Subcutaneous abdominal adipose tissue (tissue), 5 donors: Measurements from ENCODE around the gene MBNL2.

ENCODE experiments used
- H3K27ac ChIP-seq: one replicate; pipeline ENCODE4 v1.7.0; 2013; ENCODE audit warnings: low read depth, mild to moderate bottlenecking, inconsistent platforms, low read length, moderate library complexity
- H3K27me3 ChIP-seq, 5 donors: one replicate each; pipeline ENCODE4 v1.7.0; 2013; ENCODE audit warnings: low read length in 5 of 5, inconsistent platforms in 1 of 5; ENCODE audit not compliant: control insufficient read depth in 5 of 5, insufficient read depth in 4 of 5
- H3K36me3 ChIP-seq, 5 donors: one replicate each; pipeline ENCODE4 v1.7.0; 2013; ENCODE audit warnings: low read length in 5 of 5; ENCODE audit not compliant: control insufficient read depth in 5 of 5, insufficient read depth in 5 of 5
- H3K4me1 ChIP-seq, 5 donors: one replicate each; pipeline ENCODE4 v1.7.0; 2013; ENCODE audit warnings: low read length in 5 of 5, mild to moderate bottlenecking in 3 of 5, moderate library complexity in 1 of 5; ENCODE audit not compliant: control insufficient read depth in 5 of 5, insufficient read depth in 5 of 5
- H3K4me3 ChIP-seq, 5 donors: one replicate each; pipeline ENCODE4 v1.7.0; 2013; ENCODE audit warnings: low read length in 5 of 5, low read depth in 1 of 5
- H3K9ac ChIP-seq, 5 donors: one replicate each; pipeline ENCODE4 v1.7.0; 2013; ENCODE audit warnings: low read length in 5 of 5, mild to moderate bottlenecking in 4 of 5, moderate library complexity in 3 of 5
- H3K9me3 ChIP-seq, 5 donors: one replicate each; pipeline ENCODE4 v1.7.0; 2013; ENCODE audit warnings: low read length in 5 of 5; ENCODE audit not compliant: control insufficient read depth in 5 of 5
- donor health status: healthy.
- donor health status: healthy.
- donor health status: healthy.
- donor health status: healthy.
- donor health status: healthy.

Gene MBNL2

GRCh38 chr13:97364031-97364430 lies 141.9 kb downstream of the MBNL2 start:
- peaks cover 2 to 38% (median 31%) of the 10 kb centered on the region in 5 donors for H3K4me1 ChIP-seq
- H3K27me3 ChIP-seq, result no peaks in the 10 kb centered on the region
- no peaks in the 10 kb centered on the region for H3K9me3 ChIP-seq
- H3K4me3 ChIP-seq, result no peak overlapping the region
- no peak overlapping the region for H3K27ac ChIP-seq
- H3K36me3 ChIP-seq, result peaks cover 23 to 38% (median 36%) of the 10 kb centered on the region in 5 donors
- H3K9ac ChIP-seq, result no peak overlapping the region

- Histone ChIP-seq H3K4me3 (no peak overlapping the region), H3K27ac (no peak overlapping the region), H3K27me3 (no peaks in the 10 kb centered on the region), H3K4me1 (peaks cover 0 to 46% (median 36%) of the 10 kb centered on the region in 5 donors), H3K9ac (no peak overlapping the region), H3K9me3 (no peaks in the 10 kb centered on the region), H3K36me3 (peaks cover 23 to 38% (median 36%) of the 10 kb centered on the region in 5 donors)
These were observed 142.7 kb downstream of the MBNL2 start for GRCh38 chr13:97364827-97365226.

- Histone ChIP-seq H3K9ac (no peak overlapping the region), H3K27ac (no peak overlapping the region), H3K4me1 (peaks cover 0 to 46% (median 36%) of the 10 kb centered on the region in 5 donors), H3K4me3 (no peak overlapping the region), H3K9me3 (no peaks in the 10 kb centered on the region), H3K36me3 (peaks cover 21 to 31% (median 29%) of the 10 kb centered on the region in 5 donors), H3K27me3 (no peaks in the 10 kb centered on the region)
These were observed 144.1 kb downstream of the MBNL2 start for GRCh38 chr13:97366172-97366688.

DNA sequence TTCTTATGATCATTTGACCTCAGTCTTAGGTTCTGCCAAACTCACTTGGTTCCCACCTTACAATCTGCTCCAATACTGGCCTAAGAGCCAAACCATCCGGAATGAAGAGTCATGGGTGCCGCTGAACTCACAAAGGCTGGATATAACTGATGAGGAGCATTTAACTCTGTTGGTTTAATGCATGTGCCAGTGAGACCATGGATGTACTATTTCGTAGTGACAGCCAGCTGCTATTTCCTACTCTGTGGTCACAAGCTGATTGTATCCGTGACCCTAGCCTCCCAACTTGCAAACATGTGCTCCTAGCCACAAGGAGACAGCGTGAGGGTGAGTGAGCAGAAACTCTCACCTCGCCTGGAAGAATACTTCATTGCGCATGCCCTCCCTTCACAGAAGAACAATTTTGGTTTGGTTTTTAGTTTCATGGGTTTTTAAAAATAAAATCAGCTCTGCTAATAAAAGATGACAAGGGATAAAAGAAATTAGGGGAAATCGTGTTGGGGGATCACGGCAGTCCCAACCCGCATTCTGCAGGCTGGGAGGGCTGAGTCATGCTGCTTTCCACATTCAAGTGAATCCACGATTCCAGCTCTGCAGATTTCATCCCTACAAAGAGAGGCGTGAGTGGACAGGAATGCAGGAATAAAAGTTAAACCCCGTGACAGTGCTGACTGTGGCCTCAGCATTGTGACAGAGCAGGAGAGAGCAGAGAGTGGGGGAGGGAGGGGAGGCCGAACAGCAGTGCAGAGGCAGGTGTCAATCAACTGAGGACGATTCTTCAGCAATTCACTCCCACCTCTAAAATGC lies 145.1 kb downstream of the MBNL2 start:
- Histone ChIP-seq H3K4me3 (peak overlapping the region in 1 of 5 donors; percentile 5), H3K4me1 (peaks cover 0 to 46% (median 36%) of the 10 kb centered on the region in 5 donors), H3K9ac (no peak overlapping the region), H3K27ac (no peak overlapping the region), H3K27me3 (no peaks in the 10 kb centered on the region), H3K36me3 (peaks cover 22 to 36% (median 30%) of the 10 kb centered on the region in 5 donors), H3K9me3 (no peaks in the 10 kb centered on the region)

DNA sequence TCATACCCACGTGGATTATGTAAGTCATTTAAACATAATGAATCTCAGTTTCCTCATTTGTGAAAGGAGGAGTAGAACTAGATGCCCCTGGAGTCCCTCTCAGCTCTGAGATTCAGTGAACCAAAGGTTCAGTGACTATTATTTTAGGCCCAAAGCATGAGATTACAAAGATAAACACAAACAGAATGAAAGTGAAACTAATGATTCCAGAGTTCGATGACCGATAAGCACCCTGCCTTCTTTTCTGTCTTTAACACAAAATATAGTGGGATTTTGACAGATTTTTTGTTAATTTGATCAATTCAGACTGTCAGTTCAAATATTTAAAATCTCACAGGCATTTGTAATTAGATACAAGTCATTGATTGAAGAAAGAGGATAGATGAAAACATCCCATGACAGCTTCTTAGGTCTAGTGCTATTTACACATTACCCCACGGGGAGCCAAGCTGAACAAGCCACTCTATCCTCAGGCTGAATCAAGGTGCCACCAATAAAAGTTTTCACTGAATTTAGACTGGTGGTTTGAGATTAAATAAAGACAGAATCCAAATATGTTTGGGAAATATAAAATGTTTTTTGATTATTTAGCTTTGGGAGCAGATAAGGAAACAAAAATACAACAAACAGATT lies 147.2 kb downstream of the MBNL2 start:
- H3K4me1 ChIP-seq, result peaks cover 0 to 33% (median 22%) of the 10 kb centered on the region in 5 donors
- no peaks in the 10 kb centered on the region for H3K9me3 ChIP-seq
- H3K4me3 ChIP-seq, result peak overlapping the region; percentile 47 to 59 (median 55)
- no peaks in the 10 kb centered on the region for H3K27me3 ChIP-seq
- H3K36me3 ChIP-seq, result peaks cover 20 to 40% (median 23%) of the 10 kb centered on the region in 5 donors
- H3K9ac ChIP-seq, result peak overlapping the region; percentile 30 to 78 (median 63)
- peak overlapping the region; percentile 73 for H3K27ac ChIP-seq

- no peak overlapping the region for H3K27ac ChIP-seq
- peaks cover 0 to 31% (median 22%) of the 10 kb centered on the region in 5 donors for H3K4me1 ChIP-seq
- H3K4me3 ChIP-seq, result no peak overlapping the region
- H3K27me3 ChIP-seq, result no peaks in the 10 kb centered on the region
- H3K9me3 ChIP-seq, result no peaks in the 10 kb centered on the region
- peaks cover 7 to 42% (median 33%) of the 10 kb centered on the region in 5 donors for H3K36me3 ChIP-seq
- no peak overlapping the region for H3K9ac ChIP-seq
These were observed 149.5 kb downstream of the MBNL2 start for GRCh38 chr13:97371486-97372109.

GRCh38 chr13:97372936-97373335 lies 150.8 kb downstream of the MBNL2 start:
- Histone ChIP-seq H3K9me3 (no peaks in the 10 kb centered on the region), H3K4me1 (peaks cover 0 to 18% (median 10%) of the 10 kb centered on the region in 5 donors), H3K36me3 (peaks cover 13 to 43% (median 31%) of the 10 kb centered on the region in 5 donors), H3K9ac (no peak overlapping the region), H3K4me3 (no peak overlapping the region), H3K27ac (no peak overlapping the region), H3K27me3 (no peaks in the 10 kb centered on the region)

GRCh38 chr13:97373787-97374186 lies 151.7 kb downstream of the MBNL2 start:
- Histone ChIP-seq H3K9me3 (no peaks in the 10 kb centered on the region), H3K4me3 (no peak overlapping the region), H3K27me3 (no peaks in the 10 kb centered on the region), H3K9ac (no peak overlapping the region), H3K36me3 (peaks cover 13 to 43% (median 31%) of the 10 kb centered on the region in 5 donors), H3K27ac (no peak overlapping the region), H3K4me1 (peaks cover 0 to 10% (median 8%) of the 10 kb centered on the region in 5 donors)

GRCh38 chr13:97376981-97377380 lies 154.8 kb downstream of the MBNL2 start:
- Histone ChIP-seq H3K4me1 (no peaks in the 10 kb centered on the region), H3K9ac (no peak overlapping the region), H3K9me3 (no peaks in the 10 kb centered on the region), H3K4me3 (no peak overlapping the region), H3K27me3 (no peaks in the 10 kb centered on the region), H3K27ac (no peak overlapping the region), H3K36me3 (peaks cover 24 to 46% (median 26%) of the 10 kb centered on the region in 5 donors)
